T-cell (primary cell): ENCODE results near the gene SMAD3. TPM values are rescaled to one million over a fixed set of nuclear protein-coding genes. Genes with fewer than 3 reads are reported as not detected.
A peak's percentile ranks its signal among the peaks of the same experiment; 100 is the strongest.

Experiments
- ATAC-seq, 4 experiments: fragments of 200-7000 bp in 3 of 4; fragments of 150-1000 bp in 1 of 4; cut with Tn5 transposase; replicated peaks in 1 of 4; 1 replicate in 3 of 4; 2 replicates in 1 of 4; pipeline ENCODE4 v1.10.0; 2021; ENCODE audit warnings: moderate library complexity in 3 of 4, mild to moderate bottlenecking in 2 of 4, moderate number of reproducible peaks in 1 of 4
- CTCF ChIA-PET, 2 donors: fragments of 300-600 bp; sonication (Branson Sonifier 250); formaldehyde crosslinking; loops; one replicate each; lab custom pipeline; 2022; ENCODE audit warnings: antibody characterized with exemption in 2 of 2; lab: Charles Lee
- POLR2A ChIA-PET, 2 donors: fragments of 300-600 bp; sonication (Branson Sonifier 250); formaldehyde crosslinking; loops; one replicate each; lab custom pipeline; 2022; ENCODE audit warnings: antibody characterized with exemption in 2 of 2; lab: Charles Lee
- DNase-seq, 35 experiments: peaks; one replicate each; pipeline versions ENCODE4 v3.0.0 to v3.0.0-alpha.2; 2013 to 2023
- H3K27ac ChIP-seq: one replicate; pipeline ENCODE4 v1.5.1; 2013; ENCODE audit warnings: low read length
- H3K27me3 ChIP-seq, 2 experiments: replicated peaks in 1 of 2; 1 replicate in 1 of 2; 2 replicates in 1 of 2; pipeline versions ENCODE4 v1.6.1 to v1.7.0; 2013; ENCODE audit warnings: low read length in 1 of 2, mixed read lengths in 1 of 2; ENCODE audit not compliant: control insufficient read depth in 2 of 2, insufficient read depth in 2 of 2; ENCODE audit errors: extremely low read depth in 1 of 2
- H3K36me3 ChIP-seq, 2 donors: 1 replicate in 1 of 2; 2 replicates in 1 of 2; pipeline versions ENCODE4 v1.6.1 to v1.7.0; 2013; ENCODE audit warnings: low read length in 1 of 2; ENCODE audit not compliant: control insufficient read depth in 2 of 2, insufficient read depth in 1 of 2; ENCODE audit errors: extremely low read depth in 1 of 2
- H3K4me1 ChIP-seq, 2 experiments: 1 replicate in 1 of 2; 2 replicates in 1 of 2; pipeline versions ENCODE4 v1.6.1 to v1.7.0; 2013; ENCODE audit warnings: low read length in 2 of 2, mixed read lengths in 1 of 2; ENCODE audit not compliant: insufficient read depth in 2 of 2, control insufficient read depth in 1 of 2; ENCODE audit errors: extremely low read depth in 1 of 2
- H3K4me3 ChIP-seq, 2 donors: 1 replicate in 1 of 2; 2 replicates in 1 of 2; pipeline versions ENCODE4 v1.5.1 to v1.7.0; 2013; ENCODE audit warnings: mild to moderate bottlenecking in 2 of 2, low read length in 1 of 2, moderate library complexity in 1 of 2; ENCODE audit not compliant: control insufficient read depth in 1 of 2; ENCODE audit errors: extremely low read depth in 1 of 2
- H3K9me3 ChIP-seq: 2 replicates; pipeline ENCODE4 v1.7.0; 2013
- H3K27ac Mint-ChIP-seq, 2 donors: one replicate each; pipeline ENCODE4 v1.8.0; 2020 to 2021; ENCODE audit warnings: mild to moderate bottlenecking in 2 of 2, mixed read lengths in 2 of 2
- H3K27me3 Mint-ChIP-seq, 2 donors: one replicate each; pipeline ENCODE4 v1.8.0; 2021 to 2022; ENCODE audit warnings: mixed read lengths in 2 of 2
- H3K36me3 Mint-ChIP-seq: one replicate; pipeline ENCODE4 v1.8.0; 2021; ENCODE audit warnings: mixed read lengths
- H3K4me1 Mint-ChIP-seq, 3 donors: one replicate each; pipeline ENCODE4 v1.8.0; 2020 to 2022; ENCODE audit warnings: mixed read lengths in 3 of 3, mild to moderate bottlenecking in 1 of 3
- H3K4me3 Mint-ChIP-seq, 3 donors: one replicate each; pipeline ENCODE4 v1.8.0; 2020 to 2022; ENCODE audit warnings: mild to moderate bottlenecking in 3 of 3, mixed read lengths in 3 of 3, moderate library complexity in 3 of 3
- H3K9me3 Mint-ChIP-seq, 3 donors: one replicate each; pipeline ENCODE4 v1.8.0; 2020 to 2022; ENCODE audit warnings: mixed read lengths in 3 of 3
- WGBS: methylation state at CpG from one replicate; pipeline ENCODE4 v1.1.5; 2013; ENCODE audit warnings: missing lambda C conversion rate; ENCODE audit not compliant: insufficient coverage; 5-methylcytosine and 5-hydroxymethylcytosine counted together
- total RNA-seq, 35 experiments: library from RNA in 6 of 35; stranded (reverse) in 6 of 35; fragments of 120-200 nt in 1 of 35; gene quantifications; one replicate each; pipeline versions ENCODE4 v1.2.1 to v1.2.4 and lab custom pipeline; 2013 to 2026

The SMAD3 gene
- total RNA-seq, 5 donors from 2014 or later (not counting 1 experiment from before 2014, with no cell fraction given) = 55.4 to 159 (median 110) TPM

- Histone ChIP-seq H3K36me3 (peaks cover 2 to 7% of the 10 kb centered on the region in 2 donors), H3K4me3 (no peak overlapping the region), H3K27ac (no peak overlapping the region), H3K27me3 (no peaks in the 10 kb centered on the region), H3K9me3 (no peaks in the 10 kb centered on the region), H3K4me1 (peaks cover 0 to 18% of the 10 kb centered on the region in 2 experiments)
- DNase-seq = no peak
- Mint-ChIP-seq H3K9me3 (no peaks in the 10 kb centered on the region), H3K4me1 (peaks cover 29 to 65% (median 57%) of the 10 kb centered on the region in 3 donors), H3K4me3 (no peak overlapping the region), H3K36me3 (peaks cover 31% of the 10 kb centered on the region), H3K27ac (peak overlapping the region; percentile 44 to 59), H3K27me3 (no peaks in the 10 kb centered on the region)
- CTCF ChIA-PET = no interaction called here
- ATAC-seq = no peak
- POLR2A ChIA-PET = no interaction called here
- WGBS = 78% methylated on average over 6 of the region's 8 CpGs
These were observed 92.3 kb downstream of the SMAD3 start for GRCh38 chr15:67157521-67158252.

GRCh38 chr15:67158367-67158766 is 93.0 kb downstream of the SMAD3 start:
- no peak overlapping the region for H3K27ac Mint-ChIP-seq
- peaks cover 29% of the 10 kb centered on the region for H3K36me3 Mint-ChIP-seq
- ATAC-seq = no peak
- peaks cover 0 to 19% of the 10 kb centered on the region in 2 experiments for H3K4me1 ChIP-seq
- no peaks in the 10 kb centered on the region for H3K9me3 Mint-ChIP-seq
- no peak overlapping the region for H3K4me3 ChIP-seq
- no peak overlapping the region for H3K27ac ChIP-seq
- ChIA-PET POLR2A (no interaction called here), CTCF (no interaction called here)
- 97% methylated on average over 6 of the region's 7 CpGs for WGBS
- peaks cover 31 to 67% (median 55%) of the 10 kb centered on the region in 3 donors for H3K4me1 Mint-ChIP-seq
- H3K9me3 ChIP-seq = no peaks in the 10 kb centered on the region
- H3K4me3 Mint-ChIP-seq = no peak overlapping the region
- no peak for DNase-seq
- peaks cover 2 to 7% of the 10 kb centered on the region in 2 donors for H3K36me3 ChIP-seq
- no peaks in the 10 kb centered on the region for H3K27me3 ChIP-seq
- no peaks in the 10 kb centered on the region for H3K27me3 Mint-ChIP-seq

GRCh38 chr15:67161412-67161811 is 96.0 kb downstream of the SMAD3 start:
- ChIA-PET CTCF (interaction anchor here in 1 of 2 donors (0.6 kb wide), 1 partner anchor 1940 kb away, joined by 3 read pairs; no protein-coding TSS in a partner anchor), POLR2A (interaction anchor here in 1 of 2 donors (0.6 kb wide), 2 partner anchors 14 to 105 kb away, joined by 3 read pairs; no protein-coding TSS in a partner anchor)
- ATAC-seq = no peak
- no peaks in the 10 kb centered on the region for H3K27me3 Mint-ChIP-seq
- H3K27ac Mint-ChIP-seq = peak overlapping the region in 1 of 2 donors; percentile 11
- Histone ChIP-seq H3K27me3 (no peaks in the 10 kb centered on the region), H3K9me3 (no peaks in the 10 kb centered on the region), H3K27ac (no peak overlapping the region), H3K4me1 (peaks cover 0 to 21% of the 10 kb centered on the region in 2 experiments), H3K36me3 (peaks cover 15 to 24% of the 10 kb centered on the region in 2 donors), H3K4me3 (no peak overlapping the region)
- DNase-seq = no peak
- no peaks in the 10 kb centered on the region for H3K9me3 Mint-ChIP-seq
- peaks cover 29% of the 10 kb centered on the region for H3K36me3 Mint-ChIP-seq
- H3K4me3 Mint-ChIP-seq = no peak overlapping the region
- peaks cover 31 to 55% (median 39%) of the 10 kb centered on the region in 3 donors for H3K4me1 Mint-ChIP-seq
- 100% methylated on average over 1 of the region's 5 CpGs for WGBS

GRCh38 chr15:67161881-67162280 is 96.5 kb downstream of the SMAD3 start:
- CTCF ChIA-PET = interaction anchor here (0.6 kb wide), 2 partner anchors 181 to 1940 kb away, joined by 3 read pairs; no protein-coding TSS in a partner anchor
- Mint-ChIP-seq H3K4me3 (no peak overlapping the region), H3K9me3 (no peaks in the 10 kb centered on the region), H3K27me3 (no peaks in the 10 kb centered on the region), H3K27ac (peak overlapping the region in 1 of 2 donors; percentile 11), H3K4me1 (peaks cover 29 to 51% (median 37%) of the 10 kb centered on the region in 3 donors), H3K36me3 (peaks cover 29% of the 10 kb centered on the region)
- 100% methylated on average over 3 of the region's 4 CpGs for WGBS
- POLR2A ChIA-PET = interaction anchor here in 1 of 2 donors (0.6 kb wide), 1 partner anchor 15 kb away, joined by 3 read pairs; no protein-coding TSS in a partner anchor
- Histone ChIP-seq H3K27me3 (no peaks in the 10 kb centered on the region), H3K27ac (no peak overlapping the region), H3K4me1 (peaks cover 0 to 21% of the 10 kb centered on the region in 2 experiments), H3K4me3 (no peak overlapping the region), H3K36me3 (peaks cover 16 to 29% of the 10 kb centered on the region in 2 donors), H3K9me3 (no peaks in the 10 kb centered on the region)
- no peak for ATAC-seq
- no peak for DNase-seq

GRCh38 chr15:67163180-67163579 is 97.8 kb downstream of the SMAD3 start:
- H3K4me1 Mint-ChIP-seq = peaks cover 16 to 38% (median 24%) of the 10 kb centered on the region in 3 donors
- H3K4me1 ChIP-seq = peaks cover 0 to 9% of the 10 kb centered on the region in 2 experiments
- H3K36me3 Mint-ChIP-seq = peaks cover 30% of the 10 kb centered on the region
- ATAC-seq = no peak
- no peak overlapping the region for H3K4me3 Mint-ChIP-seq
- no peak overlapping the region for H3K27ac Mint-ChIP-seq
- no peaks in the 10 kb centered on the region for H3K27me3 Mint-ChIP-seq
- DNase-seq = no peak
- 100% methylated on average over 1 of the region's 6 CpGs for WGBS
- H3K27ac ChIP-seq = no peak overlapping the region
- H3K9me3 ChIP-seq = no peaks in the 10 kb centered on the region
- no peak overlapping the region for H3K4me3 ChIP-seq
- ChIA-PET CTCF (no interaction called here), POLR2A (interaction anchor here in 1 of 2 donors (0.7 kb wide), 1 partner anchor 173 kb away, joined by 4 read pairs; no protein-coding TSS in a partner anchor)
- H3K27me3 ChIP-seq = no peaks in the 10 kb centered on the region
- H3K36me3 ChIP-seq = peaks cover 16 to 39% of the 10 kb centered on the region in 2 donors
- H3K9me3 Mint-ChIP-seq = no peaks in the 10 kb centered on the region

GRCh38 chr15:67164401-67164791 is 99.0 kb downstream of the SMAD3 start:
- Histone ChIP-seq H3K4me3 (no peak overlapping the region), H3K4me1 (peaks cover 0 to 5% of the 10 kb centered on the region in 2 experiments), H3K27me3 (no peaks in the 10 kb centered on the region), H3K9me3 (no peaks in the 10 kb centered on the region), H3K36me3 (peaks cover 16 to 51% of the 10 kb centered on the region in 2 donors), H3K27ac (no peak overlapping the region)
- no peaks in the 10 kb centered on the region for H3K9me3 Mint-ChIP-seq
- DNase-seq (no peak), ATAC-seq (no peak)
- H3K4me1 Mint-ChIP-seq = peaks cover 19 to 38% (median 20%) of the 10 kb centered on the region in 3 donors
- ChIA-PET POLR2A (interaction anchor here (0.7 kb wide), 2 partner anchors 17 to 266 kb away, joined by 11 to 13 read pairs; no protein-coding TSS in a partner anchor), CTCF (no interaction called here)
- WGBS = 93% methylated on average over 4 of the region's 5 CpGs
- H3K36me3 Mint-ChIP-seq = peaks cover 37% of the 10 kb centered on the region
- no peak overlapping the region for H3K4me3 Mint-ChIP-seq
- H3K27me3 Mint-ChIP-seq = no peaks in the 10 kb centered on the region
- H3K27ac Mint-ChIP-seq = no peak overlapping the region
